ENCODE measurements around the gene PIK3C3. TPM values are rescaled to one million over a fixed set of nuclear protein-coding genes. Genes with fewer than 3 reads are reported as not detected.

The PIK3C3 gene
- total and polyA plus RNA-seq, 2 of the 8 experiments (the other 6 are each of a cell fraction or from before 2014, with no cell fraction given), result 15.3 to 47.4 TPM

GRCh38 chr18:41975284-41975683, 20.2 kb downstream of the PIK3C3 start (continued):
- no peak for TF ChIP-seq CTCF (IDR thresholded peaks at IDR 0.05; ENCODE audit: control extremely low read depth in 1 of 3, insufficient read depth in 1 of 3, low read depth in 1 of 3, low read length in 3 of 3)
